HEK293 (cell line): ENCODE results near the gene RHOT2.
A peak's percentile ranks its signal among the peaks of the same experiment; 100 is the strongest.

Experiments
- CTCF ChIA-PET: fragments of 350-600 bp; formaldehyde crosslinking; extraction: SDS; loops from one replicate; lab custom pipeline; 2021; ENCODE audit warnings: antibody characterized with exemption; lab: Yijun Ruan, JAX
- POLR2A ChIA-PET: fragments of 300-600 bp; formaldehyde crosslinking; extraction: SDS; loops from one replicate; lab custom pipeline; 2020; ENCODE audit warnings: antibody characterized with exemption, inconsistent platforms; lab: Yijun Ruan, JAX
- H3K27ac ChIP-seq: fragments of 200-500 bp; sonication (Bioruptor generic); 2 replicates; pipeline ENCODE4 v1.5.1; 2014; ENCODE audit warnings: low read depth, low read length, control low read depth, inconsistent platforms; ENCODE audit errors: extremely low read depth
- H3K36me3 ChIP-seq, 2 experiments: fragments of 200-500 bp in 1 of 2; sonication (Bioruptor generic) in 1 of 2; 1 replicate in 1 of 2; 2 replicates in 1 of 2; pipeline ENCODE4 v1.5.1; 2014 to 2017; ENCODE audit warnings: inconsistent platforms in 2 of 2, low read length in 2 of 2; ENCODE audit not compliant: control insufficient read depth in 2 of 2, insufficient read depth in 1 of 2
- H3K4me1 ChIP-seq: fragments of 200-500 bp; sonication (Bioruptor generic); 2 replicates; pipeline ENCODE4 v1.5.1; 2014; ENCODE audit warnings: mild to moderate bottlenecking, low read length, inconsistent platforms; ENCODE audit not compliant: control insufficient read depth, insufficient read depth
- H3K4me3 ChIP-seq: 2 replicates; pipeline ENCODE4 v1.5.1; 2011; ENCODE audit warnings: low read depth, mild to moderate bottlenecking, control low read depth, low read length, moderate library complexity
- H3K9me3 ChIP-seq: fragments of 200-500 bp; sonication (Bioruptor generic); 2 replicates; pipeline ENCODE4 v1.5.1; 2014; ENCODE audit warnings: low read depth, low read length, inconsistent platforms; ENCODE audit not compliant: control insufficient read depth, insufficient read depth
- HOXC10 ChIP-seq: sonication (generic); formaldehyde crosslinking; IDR thresholded peaks from 2 replicates; pipeline ENCODE4 v1.8.1; 2023; ENCODE audit warnings: mild to moderate bottlenecking, missing genetic modification reagents
- KLF1 ChIP-seq: fragments of 450-650 bp; formaldehyde crosslinking; IDR thresholded peaks from 2 replicates; pipeline ENCODE4 v1.5.1; 2016; ENCODE audit warnings: missing biosample characterization, missing genetic modification characterization
- SCRT1 ChIP-seq: fragments of 450-650 bp; formaldehyde crosslinking; IDR thresholded peaks from 2 replicates; pipeline ENCODE4 v1.5.1; 2016; ENCODE audit warnings: missing biosample characterization, missing genetic modification characterization, borderline replicate concordance
- SCRT2 ChIP-seq: fragments of 450-650 bp; formaldehyde crosslinking; IDR thresholded peaks from 2 replicates; pipeline ENCODE4 v1.5.1; 2016; ENCODE audit warnings: missing biosample characterization, missing genetic modification characterization
- ZFP69B ChIP-seq: fragments of 450-650 bp; formaldehyde crosslinking; IDR thresholded peaks from 2 replicates; pipeline ENCODE4 v1.5.1; 2016; ENCODE audit warnings: missing biosample characterization, missing genetic modification characterization
- ZNF223 ChIP-seq: fragments of 450-650 bp; formaldehyde crosslinking; IDR thresholded peaks from 2 replicates; pipeline ENCODE4 v1.5.1; 2016; ENCODE audit warnings: missing biosample characterization, missing genetic modification characterization
- ZNF24 ChIP-seq: fragments of 450-650 bp; formaldehyde crosslinking; IDR thresholded peaks from 2 replicates; pipeline ENCODE4 v1.5.1; 2016; ENCODE audit warnings: missing biosample characterization, missing genetic modification characterization
- ZNF561 ChIP-seq: fragments of 450-650 bp; IDR thresholded peaks from 2 replicates; pipeline ENCODE4 v1.5.1; 2018; ENCODE audit warnings: missing biosample characterization, missing genetic modification characterization, borderline replicate concordance
- ZNF600 ChIP-seq: fragments of 450-650 bp; formaldehyde crosslinking; IDR thresholded peaks from 2 replicates; pipeline ENCODE4 v1.5.1; 2016; ENCODE audit warnings: missing biosample characterization, missing genetic modification characterization
- ZNF624 ChIP-seq: fragments of 450-650 bp; formaldehyde crosslinking; IDR thresholded peaks from 2 replicates; pipeline ENCODE4 v1.5.1; 2017; ENCODE audit warnings: missing biosample characterization, missing genetic modification characterization
- ZNF768 ChIP-seq: fragments of 450-650 bp; formaldehyde crosslinking; IDR thresholded peaks from 2 replicates; pipeline ENCODE4 v1.5.1; 2018; ENCODE audit warnings: missing biosample characterization, mild to moderate bottlenecking, missing genetic modification characterization
- TF ChIP-seq, protein P1 (sequence below): fragments of 450-650 bp; formaldehyde crosslinking; IDR thresholded peaks from 2 replicates; pipeline ENCODE4 v1.5.1; 2016; ENCODE audit warnings: missing biosample characterization, missing genetic modification characterization
- TF ChIP-seq, protein P2 (sequence below): fragments of 450-650 bp; formaldehyde crosslinking; IDR thresholded peaks from 2 replicates; pipeline ENCODE4 v1.5.1; 2016; ENCODE audit warnings: missing biosample characterization, missing genetic modification characterization
- TF ChIP-seq, protein P3 (sequence below): fragments of 450-650 bp; formaldehyde crosslinking; IDR thresholded peaks from 2 replicates; pipeline ENCODE4 v1.5.1; 2016; ENCODE audit warnings: missing biosample characterization, missing genetic modification characterization
- TF ChIP-seq, protein P4 (sequence below): fragments of 450-650 bp; formaldehyde crosslinking; IDR thresholded peaks from 2 replicates; pipeline ENCODE4 v1.5.1; 2016; ENCODE audit warnings: missing biosample characterization, missing genetic modification characterization
- TF ChIP-seq, protein P5 (sequence below): fragments of 450-650 bp; formaldehyde crosslinking; IDR thresholded peaks from 2 replicates; pipeline ENCODE4 v1.5.1; 2016; ENCODE audit warnings: missing biosample characterization, missing genetic modification characterization

Gene RHOT2

DNA sequence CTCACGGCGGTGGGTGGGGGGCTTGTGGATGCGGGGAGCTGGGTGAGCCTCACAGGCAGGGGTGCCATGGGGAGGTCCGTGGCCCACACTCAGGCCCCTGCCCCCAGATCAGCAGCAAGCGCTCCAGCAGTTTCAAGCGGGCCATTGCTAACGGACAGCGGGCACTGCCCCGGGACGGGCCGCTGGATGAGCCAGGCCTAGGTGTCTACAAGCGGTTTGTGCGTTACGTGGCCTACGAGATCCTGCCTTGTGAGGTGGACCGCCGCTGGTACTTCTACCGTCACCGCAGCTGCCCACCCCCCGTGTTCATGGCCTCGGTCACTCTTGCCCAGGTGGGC, 8.6 kb downstream of the RHOT2 start:
- Histone ChIP-seq H3K27ac (no peak overlapping the region), H3K4me3 (no peak overlapping the region), H3K9me3 (no peaks in the 10 kb centered on the region), H3K4me1 (peaks cover 6% of the 10 kb centered on the region; the same call in 1 of the 2 replicates), H3K36me3 (peaks cover 0 to 44% of the 10 kb centered on the region in 2 experiments; a peak in 1 of 3 replicates)
- TF ChIP-seq ZNF768 (tag by site-specific recombination) (no peak), ZNF600 (tag by site-specific recombination) (0 out of 2 replicates have a peak, but pooled peaks have one; percentile 16)
- TF ChIP-seq, protein P1, sequence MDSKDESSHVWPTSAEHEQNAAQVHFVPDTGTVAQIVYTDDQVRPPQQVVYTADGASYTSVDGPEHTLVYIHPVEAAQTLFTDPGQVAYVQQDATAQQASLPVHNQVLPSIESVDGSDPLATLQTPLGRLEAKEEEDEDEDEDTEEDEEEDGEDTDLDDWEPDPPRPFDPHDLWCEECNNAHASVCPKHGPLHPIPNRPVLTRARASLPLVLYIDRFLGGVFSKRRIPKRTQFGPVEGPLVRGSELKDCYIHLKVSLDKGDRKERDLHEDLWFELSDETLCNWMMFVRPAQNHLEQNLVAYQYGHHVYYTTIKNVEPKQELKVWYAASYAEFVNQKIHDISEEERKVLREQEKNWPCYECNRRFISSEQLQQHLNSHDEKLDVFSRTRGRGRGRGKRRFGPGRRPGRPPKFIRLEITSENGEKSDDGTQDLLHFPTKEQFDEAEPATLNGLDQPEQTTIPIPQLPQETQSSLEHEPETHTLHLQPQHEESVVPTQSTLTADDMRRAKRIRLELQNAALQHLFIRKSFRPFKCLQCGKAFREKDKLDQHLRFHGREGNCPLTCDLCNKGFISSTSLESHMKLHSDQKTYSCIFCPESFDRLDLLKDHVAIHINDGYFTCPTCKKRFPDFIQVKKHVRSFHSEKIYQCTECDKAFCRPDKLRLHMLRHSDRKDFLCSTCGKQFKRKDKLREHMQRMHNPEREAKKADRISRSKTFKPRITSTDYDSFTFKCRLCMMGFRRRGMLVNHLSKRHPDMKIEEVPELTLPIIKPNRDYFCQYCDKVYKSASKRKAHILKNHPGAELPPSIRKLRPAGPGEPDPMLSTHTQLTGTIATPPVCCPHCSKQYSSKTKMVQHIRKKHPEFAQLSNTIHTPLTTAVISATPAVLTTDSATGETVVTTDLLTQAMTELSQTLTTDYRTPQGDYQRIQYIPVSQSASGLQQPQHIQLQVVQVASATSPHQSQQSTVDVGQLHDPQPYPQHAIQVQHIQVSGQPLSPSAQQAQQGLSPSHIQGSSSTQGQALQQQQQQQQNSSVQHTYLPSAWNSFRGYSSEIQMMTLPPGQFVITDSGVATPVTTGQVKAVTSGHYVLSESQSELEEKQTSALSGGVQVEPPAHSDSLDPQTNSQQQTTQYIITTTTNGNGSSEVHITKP (tag by site-specific recombination) = no peak
- TF ChIP-seq, protein P2, sequence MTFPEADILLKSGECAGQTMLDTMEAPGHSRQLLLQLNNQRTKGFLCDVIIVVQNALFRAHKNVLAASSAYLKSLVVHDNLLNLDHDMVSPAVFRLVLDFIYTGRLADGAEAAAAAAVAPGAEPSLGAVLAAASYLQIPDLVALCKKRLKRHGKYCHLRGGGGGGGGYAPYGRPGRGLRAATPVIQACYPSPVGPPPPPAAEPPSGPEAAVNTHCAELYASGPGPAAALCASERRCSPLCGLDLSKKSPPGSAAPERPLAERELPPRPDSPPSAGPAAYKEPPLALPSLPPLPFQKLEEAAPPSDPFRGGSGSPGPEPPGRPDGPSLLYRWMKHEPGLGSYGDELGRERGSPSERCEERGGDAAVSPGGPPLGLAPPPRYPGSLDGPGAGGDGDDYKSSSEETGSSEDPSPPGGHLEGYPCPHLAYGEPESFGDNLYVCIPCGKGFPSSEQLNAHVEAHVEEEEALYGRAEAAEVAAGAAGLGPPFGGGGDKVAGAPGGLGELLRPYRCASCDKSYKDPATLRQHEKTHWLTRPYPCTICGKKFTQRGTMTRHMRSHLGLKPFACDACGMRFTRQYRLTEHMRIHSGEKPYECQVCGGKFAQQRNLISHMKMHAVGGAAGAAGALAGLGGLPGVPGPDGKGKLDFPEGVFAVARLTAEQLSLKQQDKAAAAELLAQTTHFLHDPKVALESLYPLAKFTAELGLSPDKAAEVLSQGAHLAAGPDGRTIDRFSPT (tag by site-specific recombination) = peak; percentile 3; the same call in 1 of the 2 replicates
- ChIA-PET CTCF (interaction anchor here (1.1 kb wide), 1 partner anchor 10 kb away, joined by 6 read pairs; no protein-coding TSS in a partner anchor), POLR2A (interaction anchor here (1.0 to 2.6 kb wide), 6 partner anchors 8 to 40 kb away, joined by 3 to 10 read pairs (median 6); partner anchors contain the start of genes JMJD8, METTL26, RHOT2 and WDR24)

DNA sequence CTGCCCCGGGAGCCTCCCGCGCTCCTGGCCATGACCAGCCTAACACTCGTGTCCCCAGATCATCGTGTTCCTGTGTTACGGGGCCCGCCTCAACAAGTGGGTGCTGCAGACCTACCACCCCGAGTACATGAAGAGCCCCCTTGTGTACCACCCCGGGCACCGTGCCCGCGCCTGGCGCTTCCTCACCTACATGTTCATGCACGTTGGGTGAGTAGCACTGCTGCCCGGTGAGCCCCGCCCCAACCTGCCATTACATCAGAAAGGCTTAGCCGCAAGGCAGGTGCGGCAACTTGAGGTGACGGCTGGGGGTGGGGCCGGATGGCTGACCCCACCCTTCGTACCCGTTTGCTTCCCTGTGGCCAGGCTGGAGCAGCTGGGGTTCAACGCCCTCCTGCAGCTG, 9.0 kb downstream of the RHOT2 start:
- POLR2A ChIA-PET = interaction anchor here (2.5 to 2.6 kb wide), 2 partner anchors 9 to 12 kb away, joined by 10 read pairs; partner anchors contain the start of genes RHOT2 and WDR24
- CTCF ChIA-PET = interaction anchor here (1.1 kb wide), 1 partner anchor 10 kb away, joined by 6 read pairs; no protein-coding TSS in a partner anchor
- Histone ChIP-seq H3K9me3 (no peaks in the 10 kb centered on the region), H3K4me1 (peaks cover 10% of the 10 kb centered on the region; the same call in 1 of the 2 replicates), H3K4me3 (no peak overlapping the region), H3K27ac (no peak overlapping the region), H3K36me3 (peaks cover 0 to 44% of the 10 kb centered on the region in 2 experiments; a peak in 1 of 3 replicates)
- TF ChIP-seq KLF1 (tag by site-specific recombination) (peak; percentile 46; the same call in 1 of the 2 replicates), SCRT2 (tag by site-specific recombination) (peak; percentile 88), ZNF223 (tag by site-specific recombination) (no peak), ZNF24 (tag by site-specific recombination) (no peak), SCRT1 (peak; percentile 78), ZNF624 (tag by site-specific recombination) (no peak), ZFP69B (peak; percentile 46; the same call in 1 of the 2 replicates), ZNF561 (tag by site-specific recombination) (no peak), HOXC10 (CRISPR knock-in tag) (no peak)
- TF ChIP-seq, protein P3, sequence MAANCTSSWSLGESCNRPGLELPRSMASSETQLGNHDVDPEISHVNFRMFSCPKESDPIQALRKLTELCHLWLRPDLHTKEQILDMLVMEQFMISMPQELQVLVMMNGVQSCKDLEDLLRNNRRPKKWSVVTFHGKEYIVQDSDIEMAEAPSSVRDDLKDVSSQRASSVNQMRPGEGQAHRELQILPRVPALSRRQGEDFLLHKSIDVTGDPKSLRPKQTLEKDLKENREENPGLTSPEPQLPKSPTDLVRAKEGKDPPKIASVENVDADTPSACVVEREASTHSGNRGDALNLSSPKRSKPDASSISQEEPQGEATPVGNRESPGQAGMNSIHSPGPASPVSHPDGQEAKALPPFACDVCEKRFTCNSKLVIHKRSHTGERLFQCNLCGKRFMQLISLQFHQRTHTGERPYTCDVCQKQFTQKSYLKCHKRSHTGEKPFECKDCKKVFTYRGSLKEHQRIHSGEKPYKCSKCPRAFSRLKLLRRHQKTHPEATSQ = no peak
- TF ChIP-seq, protein P2 (tag by site-specific recombination) = peak; percentile 94
- TF ChIP-seq, protein P4, sequence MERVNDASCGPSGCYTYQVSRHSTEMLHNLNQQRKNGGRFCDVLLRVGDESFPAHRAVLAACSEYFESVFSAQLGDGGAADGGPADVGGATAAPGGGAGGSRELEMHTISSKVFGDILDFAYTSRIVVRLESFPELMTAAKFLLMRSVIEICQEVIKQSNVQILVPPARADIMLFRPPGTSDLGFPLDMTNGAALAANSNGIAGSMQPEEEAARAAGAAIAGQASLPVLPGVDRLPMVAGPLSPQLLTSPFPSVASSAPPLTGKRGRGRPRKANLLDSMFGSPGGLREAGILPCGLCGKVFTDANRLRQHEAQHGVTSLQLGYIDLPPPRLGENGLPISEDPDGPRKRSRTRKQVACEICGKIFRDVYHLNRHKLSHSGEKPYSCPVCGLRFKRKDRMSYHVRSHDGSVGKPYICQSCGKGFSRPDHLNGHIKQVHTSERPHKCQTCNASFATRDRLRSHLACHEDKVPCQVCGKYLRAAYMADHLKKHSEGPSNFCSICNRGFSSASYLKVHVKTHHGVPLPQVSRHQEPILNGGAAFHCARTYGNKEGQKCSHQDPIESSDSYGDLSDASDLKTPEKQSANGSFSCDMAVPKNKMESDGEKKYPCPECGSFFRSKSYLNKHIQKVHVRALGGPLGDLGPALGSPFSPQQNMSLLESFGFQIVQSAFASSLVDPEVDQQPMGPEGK (tag by site-specific recombination) = 0 out of 2 replicates have a peak, but pooled peaks have one; percentile 31
- TF ChIP-seq, protein P5, sequence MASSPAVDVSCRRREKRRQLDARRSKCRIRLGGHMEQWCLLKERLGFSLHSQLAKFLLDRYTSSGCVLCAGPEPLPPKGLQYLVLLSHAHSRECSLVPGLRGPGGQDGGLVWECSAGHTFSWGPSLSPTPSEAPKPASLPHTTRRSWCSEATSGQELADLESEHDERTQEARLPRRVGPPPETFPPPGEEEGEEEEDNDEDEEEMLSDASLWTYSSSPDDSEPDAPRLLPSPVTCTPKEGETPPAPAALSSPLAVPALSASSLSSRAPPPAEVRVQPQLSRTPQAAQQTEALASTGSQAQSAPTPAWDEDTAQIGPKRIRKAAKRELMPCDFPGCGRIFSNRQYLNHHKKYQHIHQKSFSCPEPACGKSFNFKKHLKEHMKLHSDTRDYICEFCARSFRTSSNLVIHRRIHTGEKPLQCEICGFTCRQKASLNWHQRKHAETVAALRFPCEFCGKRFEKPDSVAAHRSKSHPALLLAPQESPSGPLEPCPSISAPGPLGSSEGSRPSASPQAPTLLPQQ (tag by site-specific recombination) = peak; percentile 51; the same call in 1 of the 2 replicates
